Ishikawa (cell line): ENCODE results near the gene WFDC1.

Experiments used
- CEBPB ChIP-seq: IDR thresholded peaks from 2 replicates; pipeline ENCODE4 v1.6.1; 2012
- CREB1 ChIP-seq: IDR thresholded peaks from 2 replicates; pipeline ENCODE4 v1.6.1; 2012; ENCODE audit warnings: low read depth
- EGR1 ChIP-seq: IDR thresholded peaks from 2 replicates; pipeline ENCODE4 v1.6.1; 2012
- EP300 ChIP-seq: IDR thresholded peaks from 2 replicates; pipeline ENCODE4 v1.6.1; 2012; ENCODE audit warnings: borderline replicate concordance
- FOXM1 ChIP-seq: IDR thresholded peaks from 2 replicates; pipeline ENCODE4 v1.6.1; 2012; ENCODE audit warnings: low read depth, borderline replicate concordance
- MAX ChIP-seq: IDR thresholded peaks from 2 replicates; pipeline ENCODE4 v1.6.1; 2012
- NFIC ChIP-seq: IDR thresholded peaks from 2 replicates; pipeline ENCODE4 v1.6.1; 2012
- RAD21 ChIP-seq: IDR thresholded peaks from 2 replicates; pipeline ENCODE4 v1.6.1; 2012; ENCODE audit warnings: low read depth
- REST ChIP-seq: IDR thresholded peaks from 2 replicates; pipeline ENCODE4 v1.6.1; 2012; ENCODE audit warnings: low read depth, mild to moderate bottlenecking
- TAF1 ChIP-seq: IDR thresholded peaks from 2 replicates; pipeline ENCODE4 v1.6.1; 2012; ENCODE audit warnings: low read depth, mild to moderate bottlenecking
- TCF12 ChIP-seq: IDR thresholded peaks from 2 replicates; pipeline ENCODE4 v1.6.1; 2012; ENCODE audit warnings: low read depth
- TEAD4 ChIP-seq: IDR thresholded peaks from 2 replicates; pipeline ENCODE4 v1.6.1; 2012
- USF1 ChIP-seq: IDR thresholded peaks from 2 replicates; pipeline ENCODE4 v1.6.1; 2012
- YY1 ChIP-seq: IDR thresholded peaks from 2 replicates; pipeline ENCODE4 v1.6.1; 2012; ENCODE audit warnings: low read depth
- ZBTB7A ChIP-seq: IDR thresholded peaks from 2 replicates; pipeline ENCODE4 v1.6.1; 2012; ENCODE audit warnings: low read depth

WFDC1 gene

GRCh38 chr16:84331998-84332780 is 37.5 kb downstream of the WFDC1 start:
- TF ChIP-seq TCF12 = no peak
- TF ChIP-seq NFIC = no peak
- no peak for TF ChIP-seq EGR1
- TF ChIP-seq FOXM1 = no peak
- TF ChIP-seq USF1 = no peak
- no peak for TF ChIP-seq ZBTB7A

- TF ChIP-seq CEBPB (no peak), USF1 (peak; percentile 66)
Observed at GRCh38 chr16:84332975-84333684, 38.5 kb downstream of the WFDC1 start.

- TF ChIP-seq MAX (no peak), EGR1 (no peak), TAF1 (no peak), YY1 (no peak), USF1 (no peak)
Observed at GRCh38 chr16:84334058-84334457, 39.4 kb downstream of the WFDC1 start.

- TF ChIP-seq TEAD4 (no peak), FOXM1 (no peak)
Observed at GRCh38 chr16:84334482-84334881, 39.8 kb downstream of the WFDC1 start.

GRCh38 chr16:84339311-84339710 is 44.6 kb downstream of the WFDC1 start:
- TF ChIP-seq USF1 (no peak), EP300 (no peak), EGR1 (no peak), YY1 (no peak), CEBPB (no peak), MAX (no peak), FOXM1 (no peak)

- TF ChIP-seq TCF12 = no peak
- TF ChIP-seq TAF1 = no peak
- TF ChIP-seq NFIC = no peak
- TF ChIP-seq FOXM1 = no peak
- no peak for TF ChIP-seq USF1
- TF ChIP-seq YY1 = no peak
- no peak for TF ChIP-seq EP300
- no peak for TF ChIP-seq CREB1
- TF ChIP-seq ZBTB7A = no peak
- no peak for TF ChIP-seq MAX
- no peak for TF ChIP-seq CEBPB
- TF ChIP-seq RAD21 = no peak
- TF ChIP-seq REST = no peak
- TF ChIP-seq TEAD4 = no peak
- TF ChIP-seq EGR1 = no peak
Observed at GRCh38 chr16:84339766-84340165, 45.1 kb downstream of the WFDC1 start.
